Measurements from ENCODE around the gene ADCK2.

GRCh38 chr7:140625908-140626868 lies 46.6 kb upstream of the ADCK2 start:
- peak in 2 of 3 donors; percentile 67 to 70 for TF ChIP-seq POLR2AphosphoS5 (IDR thresholded peaks at IDR 0.05)
- no peak for TF ChIP-seq CTCF (IDR thresholded peaks at IDR 0.05)
- TF ChIP-seq EP300 (IDR thresholded peaks at IDR 0.05; ENCODE audit: low read depth) = no peak

Measured in transverse colon (tissue), 4 donors.